PC-9 (cell line): Measurements from ENCODE around the gene FAXDC2. TPM values are rescaled to one million over a fixed set of nuclear protein-coding genes. Genes with fewer than 3 reads are reported as not detected.

Experiments used
- BruUV-seq: library from RNA; stranded (reverse); fragments of 400-500 nt; replicated peaks from 2 replicates; lab custom pipeline; 2021; lab: Mats Ljungman, UMichigan
- CTCF ChIA-PET: fragments of 300-600 bp; sonication (Branson Sonifier 250); formaldehyde crosslinking; loops from one replicate; lab custom pipeline; 2022; ENCODE audit warnings: antibody characterized with exemption; lab: Charles Lee
- POLR2A ChIA-PET: fragments of 300-600 bp; sonication (Branson Sonifier 250); formaldehyde crosslinking; loops from one replicate; lab custom pipeline; 2022; ENCODE audit warnings: antibody characterized with exemption; ENCODE audit not compliant: unreplicated experiment; lab: Charles Lee
- DNase-seq, 2 experiments: peaks; one replicate each; pipeline versions ENCODE4 v3.0.0 to v3.0.0-alpha.2; 2015 to 2022; ENCODE audit warnings: mixed read lengths in 1 of 2
- H2AFZ ChIP-seq: fragments of 200-600 bp; sonication (generic); 2 replicates; pipeline ENCODE4 v1.8.1; 2017; ENCODE audit warnings: antibody characterized with exemption
- H3F3A ChIP-seq: fragments of 200-600 bp; sonication (generic); 2 replicates; pipeline ENCODE4 v1.8.1; 2017; ENCODE audit warnings: antibody characterized with exemption, mild to moderate bottlenecking, low read depth; ENCODE audit not compliant: insufficient read depth
- H3K27ac ChIP-seq: fragments of 200-600 bp; sonication (generic); 2 replicates; pipeline ENCODE4 v1.6.1; 2016; ENCODE audit warnings: mixed run types
- H3K27me3 ChIP-seq: fragments of 200-600 bp; sonication (generic); 2 replicates; pipeline ENCODE4 v1.6.1; 2016; ENCODE audit warnings: low read depth, mixed run types; ENCODE audit not compliant: insufficient read depth
- H3K36me3 ChIP-seq: fragments of 200-600 bp; sonication (generic); 2 replicates; pipeline ENCODE4 v1.6.1; 2016; ENCODE audit warnings: low read depth, mixed run types
- H3K4me1 ChIP-seq: fragments of 200-600 bp; sonication (generic); replicated peaks from 2 replicates; pipeline ENCODE4 v1.6.1; 2016; ENCODE audit warnings: mixed run types; ENCODE audit not compliant: insufficient read depth
- H3K4me2 ChIP-seq: fragments of 200-600 bp; sonication (generic); 2 replicates; pipeline ENCODE4 v1.6.1; 2017; ENCODE audit warnings: mixed run types
- H3K4me3 ChIP-seq: fragments of 200-600 bp; sonication (generic); 2 replicates; pipeline ENCODE4 v1.6.1; 2016; ENCODE audit warnings: mixed run types
- H3K79me2 ChIP-seq: fragments of 200-600 bp; sonication (generic); 2 replicates; pipeline ENCODE4 v1.6.1; 2017; ENCODE audit warnings: low read depth, mixed run types
- H3K9me2 ChIP-seq: fragments of 200-600 bp; sonication (generic); 2 replicates; pipeline ENCODE4 v1.8.1; 2017; ENCODE audit warnings: mild to moderate bottlenecking; ENCODE audit not compliant: insufficient read depth
- H3K9me3 ChIP-seq: fragments of 200-600 bp; sonication (generic); 2 replicates; pipeline ENCODE4 v1.8.1; 2016; ENCODE audit warnings: low read depth; ENCODE audit not compliant: insufficient read depth
- H4K20me1 ChIP-seq: fragments of 200-600 bp; sonication (generic); 2 replicates; pipeline ENCODE4 v1.8.1; 2017; ENCODE audit not compliant: insufficient read depth
- EZH2 ChIP-seq: fragments of 200-600 bp; sonication (generic); IDR thresholded peaks from 2 replicates; pipeline ENCODE4 v1.8.0; 2017; ENCODE audit warnings: antibody characterized with exemption, low read depth
- intact Hi-C: fragments of 100-400 bp; cut with micrococcal nuclease; formaldehyde crosslinking; loops from one replicate; pipeline ENCODE4 v1.10.0; 2022; ENCODE audit not compliant: unreplicated experiment
- total RNA-seq: library from RNA; stranded (reverse); gene quantifications from 2 replicates; pipeline ENCODE4 v1.2.3, GENCODE V29; 2021
- TF ChIP-seq, protein P1 (sequence below): fragments of 200-600 bp; sonication (generic); conservative IDR thresholded peaks from 2 replicates; pipeline ENCODE4 v1.6.1; 2017; ENCODE audit warnings: mixed run types, antibody characterized with exemption, mild to moderate bottlenecking, moderate library complexity

The FAXDC2 gene
- total RNA-seq, 1 experiment from 2014 or later = 0.70 TPM

DNA sequence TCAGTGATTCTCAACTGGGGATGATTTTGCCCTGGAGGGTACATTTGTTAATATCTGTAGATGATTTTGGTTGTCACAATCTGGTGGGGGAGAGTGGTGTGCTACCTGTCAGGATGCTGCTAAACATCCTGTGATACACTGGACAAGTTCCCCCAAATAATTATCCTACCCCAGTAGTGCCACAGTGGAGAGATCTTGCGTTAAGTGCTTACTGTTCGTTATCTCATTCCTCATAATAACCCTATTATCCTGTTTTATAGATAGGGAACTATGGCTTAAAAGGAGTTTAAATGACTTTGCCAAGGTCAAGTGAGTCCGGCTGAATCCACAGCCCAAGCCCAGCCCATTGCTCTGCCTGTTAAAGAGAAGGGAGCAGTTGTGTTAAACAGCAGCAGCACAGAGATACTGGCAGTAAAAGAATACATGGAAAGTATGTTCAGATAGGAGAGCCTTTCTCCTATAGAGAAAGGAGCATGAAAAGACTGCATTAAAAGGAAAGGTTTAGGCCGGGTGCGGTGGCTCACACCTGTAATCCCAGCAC, 23.5 kb upstream of the FAXDC2 start:
- peaks cover 38% of the 10 kb centered on the region for H3K36me3 ChIP-seq
- TF ChIP-seq EZH2 = no peak
- TF ChIP-seq, protein P1, sequence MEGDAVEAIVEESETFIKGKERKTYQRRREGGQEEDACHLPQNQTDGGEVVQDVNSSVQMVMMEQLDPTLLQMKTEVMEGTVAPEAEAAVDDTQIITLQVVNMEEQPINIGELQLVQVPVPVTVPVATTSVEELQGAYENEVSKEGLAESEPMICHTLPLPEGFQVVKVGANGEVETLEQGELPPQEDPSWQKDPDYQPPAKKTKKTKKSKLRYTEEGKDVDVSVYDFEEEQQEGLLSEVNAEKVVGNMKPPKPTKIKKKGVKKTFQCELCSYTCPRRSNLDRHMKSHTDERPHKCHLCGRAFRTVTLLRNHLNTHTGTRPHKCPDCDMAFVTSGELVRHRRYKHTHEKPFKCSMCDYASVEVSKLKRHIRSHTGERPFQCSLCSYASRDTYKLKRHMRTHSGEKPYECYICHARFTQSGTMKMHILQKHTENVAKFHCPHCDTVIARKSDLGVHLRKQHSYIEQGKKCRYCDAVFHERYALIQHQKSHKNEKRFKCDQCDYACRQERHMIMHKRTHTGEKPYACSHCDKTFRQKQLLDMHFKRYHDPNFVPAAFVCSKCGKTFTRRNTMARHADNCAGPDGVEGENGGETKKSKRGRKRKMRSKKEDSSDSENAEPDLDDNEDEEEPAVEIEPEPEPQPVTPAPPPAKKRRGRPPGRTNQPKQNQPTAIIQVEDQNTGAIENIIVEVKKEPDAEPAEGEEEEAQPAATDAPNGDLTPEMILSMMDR = no peak
- CTCF ChIA-PET = no interaction called here

DNA sequence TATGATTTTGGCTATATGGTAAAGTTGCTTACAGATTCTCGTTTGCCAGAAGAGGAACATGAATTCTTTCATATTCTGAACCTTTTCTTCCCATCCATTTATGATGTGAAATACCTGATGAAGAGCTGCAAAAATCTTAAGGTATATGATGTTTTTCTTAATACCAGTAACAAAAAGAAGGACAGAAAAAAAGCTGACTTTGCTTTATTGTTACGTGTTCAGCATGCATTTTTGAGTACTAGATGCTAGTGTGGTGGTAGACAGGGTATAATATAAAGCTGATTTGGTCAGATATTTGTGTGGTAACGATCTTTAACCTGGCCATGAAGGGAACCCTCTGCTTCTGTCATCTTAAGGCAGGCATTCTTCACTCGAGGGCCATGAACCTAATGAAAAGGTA, 21.3 kb upstream of the FAXDC2 start:
- H3K4me2 ChIP-seq = no peak overlapping the region
- no peak for TF ChIP-seq EZH2
- TF ChIP-seq, protein P1 = no peak
- H4K20me1 ChIP-seq = no peaks in the 10 kb centered on the region
- no TSS peak for BruUV-seq
- no peaks in the 10 kb centered on the region for H3K27me3 ChIP-seq
- POLR2A ChIA-PET = no interaction called here
- H3K4me3 ChIP-seq = no peak overlapping the region
- peaks cover 6% of the 10 kb centered on the region; the same call in 1 of the 2 replicates for H3F3A ChIP-seq
- H3K79me2 ChIP-seq = no peaks in the 10 kb centered on the region
- no peak overlapping the region for H2AFZ ChIP-seq
- H3K9me3 ChIP-seq = no peaks in the 10 kb centered on the region
- H3K36me3 ChIP-seq = peaks cover 45% of the 10 kb centered on the region
- DNase-seq = no peak
- H3K27ac ChIP-seq = no peak overlapping the region
- intact Hi-C loops = no loop called here
- no peaks in the 10 kb centered on the region for H3K9me2 ChIP-seq
- CTCF ChIA-PET = interaction anchor here (0.6 kb wide), 1 partner anchor 31 kb away, joined by 3 read pairs; no protein-coding TSS in a partner anchor
- H3K4me1 ChIP-seq = no peaks in the 10 kb centered on the region

More for the DNA sequence above, 23.5 kb upstream of the FAXDC2 start:
- Histone ChIP-seq H3K27me3 (no peaks in the 10 kb centered on the region), H3K9me2 (no peaks in the 10 kb centered on the region), H3K27ac (no peak overlapping the region), H3K79me2 (no peaks in the 10 kb centered on the region), H3K4me2 (no peak overlapping the region), H2AFZ (no peak overlapping the region), H3K4me1 (no peaks in the 10 kb centered on the region), H4K20me1 (no peaks in the 10 kb centered on the region), H3F3A (peaks cover 6% of the 10 kb centered on the region; the same call in 1 of the 2 replicates), H3K4me3 (no peak overlapping the region), H3K9me3 (peaks cover 14% of the 10 kb centered on the region)
- no peak for DNase-seq
- intact Hi-C loops = no loop called here
- no TSS peak for BruUV-seq
- POLR2A ChIA-PET = no interaction called here

DNA sequence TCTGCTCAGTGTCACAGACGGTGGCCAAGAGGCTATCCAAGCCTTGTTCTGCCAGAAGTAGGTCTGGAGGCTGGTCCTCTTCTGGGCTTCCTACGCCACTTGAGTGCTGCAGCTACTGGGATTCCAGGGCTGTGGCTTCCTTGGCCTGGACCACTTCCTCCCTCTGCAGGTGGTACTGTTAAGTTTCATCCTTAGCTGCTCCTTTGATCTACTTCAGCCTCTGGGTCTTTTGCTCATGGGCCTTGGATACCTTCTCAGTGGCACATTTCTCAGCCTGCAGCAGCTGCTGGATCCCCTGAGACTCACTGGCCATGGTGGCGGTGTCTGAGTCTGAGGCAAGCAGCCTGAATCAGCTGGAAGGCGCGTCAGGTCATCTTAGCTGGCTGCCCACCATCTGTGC, 18.3 kb upstream of the FAXDC2 start:
- Histone ChIP-seq H3K9me3 (no peaks in the 10 kb centered on the region), H3K4me2 (no peak overlapping the region), H3K27ac (no peak overlapping the region), H3K4me3 (no peak overlapping the region), H3F3A (no peaks in the 10 kb centered on the region; the same call in 1 of the 2 replicates), H2AFZ (no peak overlapping the region), H4K20me1 (peaks cover 13% of the 10 kb centered on the region; the same call in 1 of the 2 replicates), H3K27me3 (no peaks in the 10 kb centered on the region), H3K9me2 (no peaks in the 10 kb centered on the region), H3K4me1 (no peaks in the 10 kb centered on the region), H3K36me3 (peaks cover 50% of the 10 kb centered on the region), H3K79me2 (peaks cover 4% of the 10 kb centered on the region)
- ChIA-PET CTCF (interaction anchor here (0.6 kb wide), 1 partner anchor 796 kb away, joined by 3 read pairs; no protein-coding TSS in a partner anchor), POLR2A (no interaction called here)
- no TSS peak for BruUV-seq
- intact Hi-C loops = no loop called here
- DNase-seq = no peak
- TF ChIP-seq, protein P1 = no peak
- no peak for TF ChIP-seq EZH2
